ENCODE measurements around the gene CRIP2.

CRIP2 gene, protein sequence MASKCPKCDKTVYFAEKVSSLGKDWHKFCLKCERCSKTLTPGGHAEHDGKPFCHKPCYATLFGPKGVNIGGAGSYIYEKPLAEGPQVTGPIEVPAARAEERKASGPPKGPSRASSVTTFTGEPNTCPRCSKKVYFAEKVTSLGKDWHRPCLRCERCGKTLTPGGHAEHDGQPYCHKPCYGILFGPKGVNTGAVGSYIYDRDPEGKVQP

DNA sequence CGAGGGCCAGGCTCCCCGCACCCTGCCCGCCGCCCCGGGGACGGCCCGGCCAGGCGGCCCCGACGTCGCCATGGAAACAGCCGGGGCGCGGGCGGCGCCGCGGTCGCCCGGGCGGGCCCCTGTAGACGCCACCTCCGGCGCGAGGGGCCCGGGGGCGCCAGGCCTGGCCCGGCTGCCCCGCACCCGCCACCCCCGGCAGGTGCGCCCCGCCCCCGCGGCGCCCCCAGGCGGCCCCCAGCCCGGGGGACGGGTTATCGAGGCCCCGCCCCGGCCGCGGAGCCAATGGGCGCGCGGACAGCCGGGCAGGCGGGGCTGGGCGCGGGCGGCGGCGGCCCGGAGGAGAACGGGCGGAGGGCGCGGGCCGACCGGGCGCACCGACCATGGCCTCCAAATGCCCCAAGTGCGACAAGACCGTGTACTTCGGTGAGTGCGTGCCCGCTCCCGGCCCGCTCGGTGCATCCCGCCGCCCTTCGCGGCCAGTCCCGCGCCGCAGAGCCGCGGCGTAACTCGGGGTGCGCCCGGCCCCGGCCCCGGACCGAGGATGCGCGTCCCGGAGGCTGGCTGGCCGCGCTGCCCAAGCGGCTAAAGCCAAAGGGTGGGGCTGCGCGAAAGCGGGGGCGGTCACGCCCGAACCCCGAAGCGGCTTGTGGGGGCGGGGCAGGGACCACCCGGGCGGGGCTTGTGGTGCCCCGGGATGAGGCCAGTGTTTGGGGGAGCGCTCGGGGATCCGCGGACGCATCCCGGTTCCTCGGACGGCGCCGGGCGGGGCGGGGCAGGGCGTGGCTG lies at the start of gene CRIP2:
Gene CRIP2, plus strand, starts transcription at position 339 of the 786 bp plus-strand sequence. Its CDS starts 42 bp downstream, at position 381.
- DNase-seq = no peak

DNA sequence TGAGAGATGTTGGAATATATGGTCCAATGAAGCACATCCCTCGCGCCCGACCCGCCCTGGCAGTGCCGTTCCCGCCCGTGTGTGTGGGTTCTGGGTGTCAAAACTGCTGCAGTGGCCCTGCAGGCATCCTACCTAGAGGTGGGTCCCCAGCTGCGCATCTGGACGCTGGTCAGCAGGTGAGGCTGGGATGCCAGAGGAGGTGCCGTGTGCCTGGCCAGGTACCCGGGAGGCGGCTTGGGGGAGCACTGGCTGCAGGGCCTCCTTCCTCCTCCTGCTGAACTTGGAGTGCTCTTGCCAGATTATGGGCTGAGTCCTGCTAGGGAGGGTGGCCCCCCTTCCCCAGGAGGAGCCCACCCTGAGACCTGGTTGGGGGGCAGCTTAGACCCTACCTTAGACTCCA lies 49.8 kb upstream of the CRIP2 start:
- DNase-seq = no peak

DNA sequence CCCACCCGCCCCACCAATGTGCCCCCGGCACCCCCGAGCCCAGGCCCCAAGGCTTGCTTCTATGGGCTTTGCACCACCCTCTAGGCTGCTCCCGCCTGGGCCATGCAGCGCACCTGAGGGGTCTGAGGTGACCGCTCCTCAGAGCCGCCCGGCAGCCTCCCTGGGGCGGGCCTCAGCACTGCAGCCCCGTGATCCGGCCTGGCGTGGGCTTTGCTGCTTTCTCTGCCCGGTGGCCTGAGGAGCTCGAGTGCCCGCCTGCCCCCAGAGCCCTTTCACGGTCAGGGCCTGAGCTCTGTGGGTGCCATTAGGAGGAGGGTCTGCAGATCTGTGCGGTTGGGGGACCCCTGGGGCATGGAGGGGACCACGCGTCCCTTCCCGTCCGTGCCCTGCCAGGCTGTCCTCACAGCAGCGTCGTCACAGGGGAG lies 48.8 kb upstream of the CRIP2 start:
- no peak for DNase-seq

DNA sequence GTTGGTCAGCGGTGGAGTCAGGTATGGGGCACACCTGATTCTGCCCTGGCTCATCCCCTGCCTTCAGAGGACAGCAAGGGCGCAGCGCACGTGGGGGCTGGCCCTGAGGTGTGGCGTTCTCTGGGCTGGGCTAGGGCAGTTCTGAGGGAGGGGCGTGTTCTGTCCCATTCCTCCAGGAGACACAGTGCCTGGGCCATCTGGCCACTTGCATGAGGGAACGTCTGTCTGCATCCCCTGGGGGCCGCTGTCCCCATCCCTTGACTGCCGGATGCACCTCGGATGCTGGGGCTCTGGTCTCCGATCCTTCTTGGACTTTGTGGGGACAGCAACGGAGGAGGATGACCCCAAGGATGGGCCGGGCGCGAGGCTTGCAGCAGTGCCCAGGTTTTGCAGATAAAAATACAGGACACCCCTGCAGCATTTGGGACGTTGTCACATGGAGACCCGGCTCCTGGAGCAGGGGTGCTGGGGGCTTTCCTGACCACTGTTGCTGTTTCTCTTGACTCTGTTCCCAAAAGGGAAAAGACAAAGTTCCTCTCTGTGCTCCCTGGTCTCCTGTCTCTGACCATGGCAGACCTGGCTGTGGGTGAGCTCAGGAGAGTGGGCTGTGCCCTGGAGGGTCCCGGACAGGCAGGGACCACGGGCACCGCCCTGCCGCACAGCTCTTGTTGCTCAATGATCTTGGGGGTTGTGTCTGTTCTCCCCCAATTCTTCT lies 48.0 kb upstream of the CRIP2 start:
- no peak for DNase-seq

DNA sequence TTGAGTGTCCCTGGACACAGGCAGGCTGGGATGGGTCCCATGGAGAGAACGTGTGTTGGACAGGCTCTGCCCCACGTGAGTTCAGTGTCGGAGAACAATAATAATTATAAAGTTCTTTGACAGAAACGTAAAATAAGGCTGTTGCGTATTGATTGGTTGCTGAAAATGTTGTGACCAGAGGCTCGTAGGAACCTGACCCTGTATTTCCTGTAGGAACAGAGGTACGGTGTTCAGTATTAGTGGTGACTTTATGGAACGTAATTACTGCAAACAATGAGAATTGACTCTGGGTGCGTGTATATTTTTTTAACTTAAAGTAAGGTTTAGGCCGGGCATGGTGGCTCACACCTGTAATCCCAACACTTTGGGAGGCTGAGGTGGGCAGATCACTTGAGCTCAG lies 47.2 kb upstream of the CRIP2 start:
- no peak for DNase-seq

DNA sequence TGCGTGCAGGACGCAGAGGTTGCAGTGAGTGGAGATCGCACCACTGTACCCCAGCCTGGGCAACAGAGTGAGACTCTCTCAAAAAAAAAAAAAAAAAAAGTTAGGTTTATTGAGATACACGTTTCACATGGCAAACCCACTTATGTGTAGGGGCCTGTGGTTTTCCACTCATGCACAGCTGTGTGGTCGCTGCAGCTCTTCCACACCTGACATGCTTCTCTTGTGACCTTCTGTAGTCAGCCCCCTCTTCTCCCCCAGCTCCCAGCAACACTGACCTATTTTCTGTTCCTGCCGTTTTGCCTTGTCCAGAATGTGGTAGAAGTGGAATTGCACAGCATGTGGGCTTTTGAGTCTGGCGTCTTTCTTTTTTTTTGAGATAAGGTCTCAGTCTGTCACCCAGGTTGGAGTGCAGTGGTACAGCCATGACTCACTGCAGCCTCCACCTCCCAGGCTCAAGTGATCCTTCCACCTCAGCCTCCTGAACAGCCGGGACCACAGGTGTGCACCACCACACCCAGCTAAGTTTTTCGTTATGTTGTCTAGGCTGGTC lies 46.6 kb upstream of the CRIP2 start:
- no peak for DNase-seq

DNA sequence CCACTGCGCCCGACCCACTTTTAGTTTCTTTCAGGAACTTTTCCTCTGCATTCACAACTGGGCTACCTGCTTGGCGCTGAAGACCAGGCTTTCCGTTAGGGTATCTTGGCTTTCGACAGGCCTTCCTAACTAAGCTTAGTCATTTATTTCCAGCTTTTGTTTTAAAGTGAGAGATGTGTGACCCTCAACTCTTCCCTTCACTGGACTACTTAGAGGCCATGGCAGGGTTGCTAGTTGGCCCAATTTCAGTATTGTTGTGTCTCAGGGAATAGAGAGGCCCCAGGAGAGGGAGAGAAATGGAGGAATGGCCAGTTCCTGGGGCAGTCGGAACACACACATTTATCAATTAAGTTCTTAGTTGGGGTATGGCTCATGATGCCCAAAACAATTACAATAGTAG lies 44.6 kb upstream of the CRIP2 start:
- DNase-seq = no peak

DNA sequence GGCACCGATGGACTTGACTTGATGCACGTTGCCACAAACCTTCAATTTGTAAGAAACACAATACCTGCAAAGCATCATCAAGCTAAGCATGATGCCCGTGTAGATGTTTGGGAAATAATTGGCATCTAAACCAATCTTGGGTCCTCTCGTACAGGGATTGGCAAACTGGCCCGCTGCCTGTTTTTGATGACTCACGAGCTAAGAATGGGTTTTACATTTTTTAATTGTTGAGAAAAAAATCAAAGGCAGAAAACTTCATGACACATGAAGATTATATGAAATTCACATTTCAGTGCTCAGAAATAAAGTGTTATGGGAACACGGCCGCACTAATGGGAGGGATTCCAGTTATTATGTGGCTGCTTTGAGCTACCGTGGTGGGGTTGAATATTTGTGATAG lies 44.1 kb upstream of the CRIP2 start:
- DNase-seq = no peak

DNA sequence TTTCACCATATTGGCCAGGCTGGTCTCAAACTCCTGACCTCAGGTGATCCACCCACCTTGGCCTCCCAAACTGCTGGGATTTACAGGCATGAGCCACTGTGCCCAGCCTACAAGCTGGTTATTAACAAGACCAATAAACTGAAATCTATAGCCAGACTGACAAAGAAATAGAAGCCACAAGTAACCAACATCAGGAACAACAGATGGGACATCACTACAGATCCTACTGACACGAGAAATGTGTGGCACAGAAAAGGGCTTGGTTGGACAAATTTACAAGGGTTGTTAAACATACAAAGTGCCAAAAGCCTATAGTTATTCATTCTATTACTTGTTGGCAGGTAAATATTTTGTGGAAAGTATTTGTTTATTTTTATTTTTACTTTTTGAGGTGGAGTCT lies 43.4 kb upstream of the CRIP2 start:
- no peak for DNase-seq

DNA sequence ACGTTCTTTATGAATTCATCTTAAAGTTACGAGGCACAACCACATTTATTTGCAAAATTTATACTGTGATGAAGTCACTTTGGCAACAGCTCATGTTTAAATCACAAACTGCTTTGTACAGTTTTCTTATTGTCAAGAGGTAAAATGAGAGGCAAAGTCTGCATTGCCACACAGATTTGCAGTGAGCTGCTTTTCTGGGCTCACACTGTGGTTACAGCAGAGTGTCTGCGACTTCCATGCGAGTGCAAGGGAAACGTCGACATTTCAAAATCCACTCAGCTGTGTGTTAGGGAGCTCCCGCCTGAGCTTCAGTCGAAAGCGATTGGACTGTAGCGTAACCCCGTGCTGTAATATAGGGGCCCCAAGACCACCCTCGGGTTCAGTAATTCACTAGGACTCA lies 42.0 kb upstream of the CRIP2 start:
- DNase-seq = no peak

DNA sequence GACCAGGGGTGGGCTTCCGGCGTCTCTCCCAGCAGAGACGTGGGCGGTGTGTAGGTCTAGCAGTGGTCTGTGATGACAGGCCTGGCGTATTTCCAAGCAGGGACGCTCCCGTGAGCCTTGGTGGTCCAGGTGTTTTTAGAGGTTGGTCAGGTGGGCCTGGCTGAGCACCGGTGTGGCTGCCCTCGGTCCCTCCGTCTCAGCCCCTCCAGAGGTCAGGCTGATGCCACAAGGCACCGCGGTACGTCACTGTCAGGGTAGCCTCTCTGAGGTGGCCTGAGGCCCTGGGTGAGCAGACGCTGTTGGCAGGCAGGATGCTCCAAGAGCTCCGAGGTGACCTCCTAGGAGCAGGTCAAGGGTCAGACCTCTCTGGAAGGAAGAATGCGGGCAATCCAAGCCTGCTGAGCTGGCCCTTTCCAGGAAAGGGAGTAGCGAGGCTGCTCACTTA lies 41.4 kb upstream of the CRIP2 start:
- no peak for DNase-seq

DNA sequence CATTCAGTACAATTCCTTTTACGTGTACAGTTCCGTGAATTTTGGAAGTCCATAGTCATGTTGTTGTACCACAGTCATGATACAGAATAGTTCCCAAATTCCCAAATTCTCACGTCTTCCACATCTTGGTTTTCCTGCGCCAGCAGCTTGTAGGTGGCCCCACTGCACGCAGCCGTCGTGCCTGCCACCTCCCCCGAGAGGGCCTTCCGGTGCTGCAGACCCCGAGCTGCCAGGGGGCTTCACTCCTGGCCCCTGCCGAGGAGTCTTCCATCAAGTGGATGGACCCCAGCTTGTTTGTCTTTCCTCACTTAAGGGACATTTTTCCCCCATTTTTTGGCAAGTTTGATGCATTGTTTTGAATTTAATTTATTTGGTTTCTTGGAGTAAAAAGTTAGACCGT lies 38.2 kb upstream of the CRIP2 start:
- no peak for DNase-seq

DNA sequence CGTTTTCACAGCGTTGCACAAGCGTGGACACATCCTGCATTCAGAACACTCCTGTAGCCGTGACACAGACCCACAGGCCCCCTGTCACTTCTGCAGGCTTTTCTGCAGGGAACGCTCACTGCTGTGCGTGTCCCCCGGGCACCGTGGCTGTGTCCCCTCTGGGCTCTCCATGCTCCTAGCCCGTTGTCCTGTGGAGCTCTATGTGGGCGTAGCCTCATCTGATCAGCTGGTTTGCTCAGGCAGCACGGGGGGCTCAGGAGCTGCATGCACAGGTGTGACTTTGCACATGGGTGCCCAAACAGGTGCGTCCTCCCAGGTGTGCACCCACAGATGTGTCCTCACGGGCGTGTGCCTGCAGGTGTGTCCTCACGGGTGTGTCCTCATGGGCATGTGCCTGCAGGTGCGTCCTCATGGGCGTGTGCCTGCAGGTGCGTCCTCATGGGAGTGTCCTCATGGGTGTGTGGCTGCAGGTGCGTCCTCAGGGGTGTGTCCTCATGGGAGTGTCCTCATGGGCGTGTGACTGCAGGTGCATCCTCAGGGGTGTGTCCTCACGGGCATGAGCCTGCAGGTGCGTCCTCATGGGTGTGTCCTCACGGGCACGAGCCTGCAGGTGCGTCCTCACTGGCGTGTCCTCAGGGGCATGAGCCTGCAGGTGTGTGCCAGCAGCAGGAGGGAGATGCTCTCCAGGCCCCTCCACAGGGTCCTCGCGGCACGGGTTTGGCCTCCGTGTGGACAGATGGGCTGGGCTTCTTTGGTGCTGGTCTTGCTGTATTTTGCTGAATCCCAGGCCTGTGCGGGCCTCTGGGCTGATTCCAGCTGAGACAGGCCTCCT lies 37.5 kb upstream of the CRIP2 start:
- no peak for DNase-seq

DNA sequence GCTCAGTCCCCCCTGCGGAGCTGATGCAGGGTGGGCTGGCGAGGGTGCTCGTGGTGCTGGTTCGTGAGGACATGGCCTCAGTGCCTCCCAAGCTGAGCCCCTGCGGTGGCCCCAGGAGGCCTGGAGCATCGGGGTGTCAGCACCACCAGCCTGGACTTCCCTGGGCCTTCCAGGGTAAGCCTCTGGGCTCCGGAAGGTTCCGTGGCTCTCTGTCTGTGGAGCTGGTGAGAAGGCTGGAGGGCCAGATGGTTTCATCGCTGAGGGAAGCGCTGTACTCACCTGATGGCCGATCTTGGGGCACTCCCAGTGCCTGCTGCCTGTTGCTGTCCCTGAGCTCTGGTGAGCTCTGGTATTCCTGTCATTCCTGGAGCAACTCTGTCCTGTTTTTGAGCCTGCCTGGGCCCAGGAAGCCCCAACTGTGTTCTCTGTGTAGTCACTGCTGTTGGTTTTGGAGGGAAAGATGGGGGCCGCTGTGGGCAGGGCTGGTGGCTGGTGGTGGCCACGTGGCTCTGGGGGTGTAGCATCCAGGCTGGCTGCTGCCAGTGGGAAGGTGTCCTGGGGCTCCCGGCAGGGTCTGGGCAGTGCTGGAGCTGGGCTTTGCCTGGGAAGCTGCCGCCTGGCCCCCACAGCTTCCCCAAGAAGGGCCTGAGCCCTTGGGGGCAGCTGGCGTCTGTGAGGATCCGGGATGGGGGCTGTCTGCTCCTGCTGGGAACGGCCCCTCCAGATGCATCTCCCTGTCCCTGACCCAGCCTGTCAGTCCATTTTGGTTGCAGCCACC lies 36.7 kb upstream of the CRIP2 start:
- no peak for DNase-seq

DNA sequence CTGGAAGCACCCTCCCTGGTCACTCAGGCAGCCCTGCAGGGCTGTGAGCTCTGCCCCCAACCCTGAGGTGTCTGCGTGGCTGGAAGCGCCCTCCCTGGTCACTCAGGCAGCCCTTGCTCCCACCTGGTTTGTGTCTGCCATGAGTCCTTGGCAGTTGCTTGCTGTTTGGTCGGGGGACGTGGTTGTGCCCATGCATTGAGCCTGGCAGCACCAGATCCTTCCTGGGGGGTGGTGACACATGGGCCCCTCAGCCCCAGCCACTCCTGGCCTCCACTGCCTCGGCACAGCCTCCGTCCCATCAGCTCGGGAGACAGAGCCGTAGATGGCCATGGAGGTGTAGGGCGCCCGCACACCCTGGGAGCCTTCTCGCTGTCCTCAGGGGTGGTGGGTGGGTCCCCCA lies 35.4 kb upstream of the CRIP2 start:
- no peak for DNase-seq

DNA sequence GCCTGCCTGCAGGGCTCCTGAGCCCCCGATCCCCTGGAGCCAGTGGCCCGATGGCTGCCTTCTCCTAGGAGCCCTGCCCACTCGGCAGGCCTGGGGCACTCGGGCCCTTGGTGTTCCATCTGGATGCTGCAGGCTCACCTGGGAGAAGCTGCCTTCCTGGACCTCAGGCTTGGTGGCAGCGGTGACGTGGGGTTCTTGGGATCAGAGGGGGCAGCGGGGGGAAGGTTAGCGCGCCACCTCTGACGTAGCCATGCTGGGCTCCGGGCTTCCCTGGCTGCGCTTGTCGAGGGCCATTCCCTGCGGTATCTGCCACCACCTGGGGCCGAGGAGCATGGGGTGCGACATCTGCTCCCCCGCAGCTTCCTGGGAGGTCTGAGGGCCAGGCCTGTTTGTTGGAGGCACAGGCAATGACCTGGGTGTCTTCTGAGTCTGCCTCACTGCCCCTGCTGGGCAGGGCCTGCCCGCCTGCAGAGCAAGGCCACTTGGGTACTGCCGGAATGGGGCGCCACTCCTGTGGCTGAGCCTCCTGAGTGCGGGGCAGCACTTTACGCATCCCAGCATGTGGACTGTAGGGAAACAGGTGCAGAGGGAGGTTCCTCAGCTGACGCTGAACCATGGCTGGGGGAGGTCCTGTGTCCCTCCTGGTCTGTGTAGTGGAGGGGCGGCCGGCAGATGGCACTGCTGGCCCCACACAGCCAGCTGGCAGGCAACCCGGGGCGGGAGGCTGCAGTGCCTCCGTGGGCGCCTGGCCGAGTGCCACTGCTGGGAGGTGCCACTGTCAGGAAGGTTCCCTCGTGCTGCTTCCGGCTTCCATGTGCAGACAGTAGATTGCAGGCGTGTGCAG lies 34.7 kb upstream of the CRIP2 start:
- no peak for DNase-seq

DNA sequence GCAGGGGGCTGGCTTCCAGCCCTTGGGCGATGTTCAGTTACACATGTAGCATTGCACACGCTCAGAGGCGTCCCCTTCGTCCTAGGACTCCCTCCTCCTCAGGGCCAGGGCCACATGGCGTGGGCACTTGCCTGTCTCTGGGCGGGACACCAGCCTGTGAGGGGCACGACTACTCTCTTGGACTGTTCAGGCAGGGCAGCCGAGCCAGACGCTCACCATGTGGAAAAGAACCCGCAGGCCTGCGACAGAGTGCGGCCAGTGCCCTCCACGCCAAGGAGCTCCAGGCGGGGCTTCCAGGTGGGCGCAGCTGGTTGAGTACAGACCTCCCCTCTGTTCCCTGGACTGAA lies 34.1 kb upstream of the CRIP2 start:
- DNase-seq = no peak

DNA sequence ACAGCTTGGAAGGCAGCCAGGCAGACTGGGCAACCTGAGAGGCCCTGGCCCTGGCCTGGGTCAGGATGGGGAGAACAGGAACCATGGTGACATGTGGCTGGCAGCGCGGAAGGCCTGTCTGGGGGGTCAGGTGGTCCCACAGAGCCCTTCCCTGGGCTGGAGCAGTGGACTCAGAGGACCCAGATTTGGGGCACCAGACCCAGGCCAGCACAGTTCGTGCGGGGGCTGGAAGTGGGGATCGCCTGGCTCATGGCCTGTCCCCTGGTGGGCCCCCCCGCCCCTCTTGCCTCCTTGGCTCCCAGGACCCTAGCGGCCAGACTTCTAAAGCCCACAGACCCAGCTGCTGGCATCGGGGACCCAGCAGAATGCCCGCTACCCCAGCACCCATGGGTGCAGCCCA lies 33.6 kb upstream of the CRIP2 start:
- DNase-seq = no peak

DNA sequence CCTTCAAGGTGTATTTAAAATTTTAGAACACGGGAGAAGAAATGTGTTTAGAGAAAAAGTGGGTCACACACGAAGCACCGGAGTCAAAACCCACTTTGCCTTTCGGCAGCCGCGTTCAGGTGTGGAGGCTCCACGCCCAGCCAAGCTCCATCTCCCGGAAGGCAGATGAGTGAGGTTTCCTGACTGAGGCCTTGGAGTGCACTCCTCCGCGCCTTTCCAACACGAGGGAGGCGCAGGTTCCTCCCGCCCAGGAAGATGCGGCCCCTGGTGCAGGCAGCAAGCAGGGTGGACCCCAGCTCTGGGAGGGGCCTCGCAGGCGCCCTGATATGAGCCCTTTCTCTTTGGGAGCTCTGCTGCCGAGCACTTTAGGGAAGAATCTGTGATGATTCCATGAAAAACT lies 32.5 kb upstream of the CRIP2 start:
- no peak for DNase-seq

DNA sequence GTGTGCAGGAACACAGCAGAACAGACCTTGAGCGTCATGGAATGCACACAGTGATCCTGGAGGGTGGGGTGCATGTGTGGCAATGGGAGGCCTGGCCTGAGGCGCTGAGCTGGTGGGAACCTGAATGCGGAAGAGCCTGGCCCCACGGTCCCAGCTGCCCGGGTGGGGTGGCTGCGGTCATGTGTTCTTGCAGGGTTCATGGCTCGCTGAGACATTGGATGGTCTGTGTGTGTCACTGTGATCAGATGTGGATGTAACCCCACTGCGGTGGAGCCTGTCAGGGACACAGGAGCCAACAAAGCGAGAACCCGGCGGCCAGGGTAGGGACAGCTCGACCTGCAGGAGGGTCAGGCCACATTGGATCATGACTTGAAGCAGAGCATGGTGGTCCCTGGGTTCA lies 31.8 kb upstream of the CRIP2 start:
- no peak for DNase-seq

DNA sequence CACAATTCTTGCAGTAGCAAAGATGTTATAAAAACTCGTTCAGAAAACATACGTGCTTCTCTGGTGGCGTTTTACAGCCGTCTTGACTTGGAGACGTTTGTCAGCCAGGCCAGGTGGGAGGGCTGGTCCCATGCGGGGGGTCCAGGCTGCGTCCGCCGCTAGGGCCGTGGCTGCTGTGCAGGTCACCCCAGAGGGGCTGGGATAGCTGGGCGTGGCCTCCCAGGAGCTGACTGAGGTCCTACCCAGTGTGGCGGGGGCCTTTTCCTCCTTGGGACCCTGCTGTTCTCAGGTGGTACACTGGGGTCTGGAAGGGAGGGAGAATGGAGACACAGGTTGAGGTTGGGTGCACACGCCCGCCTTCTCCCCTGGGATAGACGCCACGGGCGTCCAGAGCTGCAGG lies 29.8 kb upstream of the CRIP2 start:
- DNase-seq = no peak

Data from stimulated activated CD4-positive, alpha-beta T cell treated with anti-CD3 and anti-CD28 coated beads, Interleukin-15, amount 100 ng/mL, for 24 hours (primary cell).